Measurements from ENCODE around the gene IGSF21.

DNA sequence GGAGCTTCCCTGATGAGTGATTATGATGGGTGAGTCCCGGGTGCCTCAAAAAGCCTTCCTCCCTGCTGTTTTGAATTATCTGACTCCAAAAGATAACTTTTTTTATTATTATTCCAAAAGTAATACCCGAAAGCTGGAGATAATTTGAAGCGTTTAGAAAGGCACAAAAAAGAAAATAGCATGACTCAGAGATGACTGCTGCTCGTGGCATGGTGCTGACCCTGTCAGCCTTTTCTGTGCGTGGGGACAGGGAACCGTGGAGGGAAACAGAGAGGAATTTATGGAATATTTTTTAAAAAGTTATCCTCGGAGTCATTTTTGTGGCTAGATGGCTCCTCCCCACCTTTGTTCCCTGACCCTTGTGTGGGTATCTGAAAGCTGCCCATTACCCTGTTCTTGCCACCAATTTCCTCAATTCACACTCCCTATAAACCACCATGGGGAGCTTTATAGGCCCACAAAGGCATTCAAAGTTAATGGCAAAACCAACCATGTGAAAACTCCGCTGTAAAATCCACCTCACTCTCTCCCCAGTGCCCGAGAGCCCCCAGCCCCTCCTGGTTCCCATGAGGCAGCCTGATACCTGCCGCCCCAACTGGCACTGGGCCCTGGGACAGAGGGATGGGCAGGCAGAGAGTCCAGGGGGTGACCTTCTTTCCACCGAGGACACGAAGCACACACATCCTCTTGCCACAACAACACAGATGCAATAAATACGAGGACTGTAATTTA is 37.5 kb downstream of the IGSF21 start:
- TF ChIP-seq CTCF (IDR thresholded peaks at IDR 0.05) (no peak), POLR2A (IDR thresholded peaks at IDR 0.05) (no peak)
